T-helper 9 cell (primary cell): ENCODE measurements around the gene SLC25A1.
"Not testable (repeated sequence)": the region's sequence is repeated elsewhere in the genome, so short reads cannot be mapped to it uniquely, and the experiment has no call there.

Experiments
- DNase-seq: peaks from one replicate; pipeline ENCODE4 v3.0.0-alpha.2; 2020

SLC25A1 gene

DNA sequence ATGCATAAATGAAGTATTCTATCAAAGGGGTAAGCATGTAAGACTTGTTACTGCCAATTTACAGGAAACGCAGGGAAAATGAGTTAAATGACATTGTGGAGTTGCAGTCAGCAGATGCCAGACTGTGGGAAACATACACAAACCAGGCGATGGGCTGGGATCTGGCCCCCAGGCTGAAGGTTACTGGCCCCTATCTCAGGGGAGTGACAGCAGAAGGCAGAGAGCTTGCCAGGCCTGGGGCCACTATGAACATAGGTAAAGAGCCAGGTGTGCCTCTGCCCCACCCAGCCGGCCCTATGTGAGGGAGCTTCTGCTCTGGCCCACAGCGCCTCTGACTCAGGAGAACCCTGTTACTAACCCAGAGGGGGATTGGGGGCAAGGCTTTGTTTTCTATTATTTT, 26.1 kb upstream of the SLC25A1 start:
- DNase-seq, result no peak

DNA sequence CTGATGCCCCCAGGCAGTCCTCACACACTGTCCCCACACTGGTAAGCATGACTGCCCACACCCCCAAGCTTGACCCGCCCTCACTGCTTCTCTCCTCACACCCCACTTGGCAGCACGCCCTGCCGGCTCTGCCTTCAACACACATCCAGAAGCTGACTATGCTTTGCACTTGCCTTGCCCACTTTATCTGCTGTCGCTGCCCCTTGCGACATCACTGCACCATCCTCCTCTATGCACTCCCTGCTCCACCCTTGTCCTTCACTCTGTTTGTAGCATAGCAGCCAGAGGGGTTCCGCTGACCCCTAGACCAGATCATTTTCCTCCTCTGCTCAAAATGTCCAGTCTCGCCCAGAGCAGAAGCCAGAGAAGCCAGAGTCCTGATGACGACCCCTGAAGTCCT, 25.3 kb upstream of the SLC25A1 start:
- no peak for DNase-seq

DNA sequence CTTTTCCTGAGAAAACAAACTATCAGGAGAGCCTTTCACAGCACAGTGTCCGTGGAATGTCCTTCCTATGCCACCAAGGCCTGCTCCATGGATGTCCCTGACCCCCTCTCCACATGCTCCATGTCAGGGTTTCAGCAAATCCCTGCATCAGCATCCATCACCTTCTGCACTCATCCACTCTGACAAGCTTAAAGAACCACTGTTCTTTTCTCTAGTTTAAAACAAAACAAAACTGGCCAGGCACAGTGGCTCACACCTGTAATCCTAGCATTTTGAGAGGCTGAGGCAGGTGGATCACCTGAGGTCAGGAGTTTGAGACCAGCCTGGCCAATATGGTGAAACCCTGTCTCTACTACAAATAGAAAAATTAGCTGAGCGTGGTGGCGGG, 24.3 kb upstream of the SLC25A1 start:
- not testable (repeated sequence) for DNase-seq

DNA sequence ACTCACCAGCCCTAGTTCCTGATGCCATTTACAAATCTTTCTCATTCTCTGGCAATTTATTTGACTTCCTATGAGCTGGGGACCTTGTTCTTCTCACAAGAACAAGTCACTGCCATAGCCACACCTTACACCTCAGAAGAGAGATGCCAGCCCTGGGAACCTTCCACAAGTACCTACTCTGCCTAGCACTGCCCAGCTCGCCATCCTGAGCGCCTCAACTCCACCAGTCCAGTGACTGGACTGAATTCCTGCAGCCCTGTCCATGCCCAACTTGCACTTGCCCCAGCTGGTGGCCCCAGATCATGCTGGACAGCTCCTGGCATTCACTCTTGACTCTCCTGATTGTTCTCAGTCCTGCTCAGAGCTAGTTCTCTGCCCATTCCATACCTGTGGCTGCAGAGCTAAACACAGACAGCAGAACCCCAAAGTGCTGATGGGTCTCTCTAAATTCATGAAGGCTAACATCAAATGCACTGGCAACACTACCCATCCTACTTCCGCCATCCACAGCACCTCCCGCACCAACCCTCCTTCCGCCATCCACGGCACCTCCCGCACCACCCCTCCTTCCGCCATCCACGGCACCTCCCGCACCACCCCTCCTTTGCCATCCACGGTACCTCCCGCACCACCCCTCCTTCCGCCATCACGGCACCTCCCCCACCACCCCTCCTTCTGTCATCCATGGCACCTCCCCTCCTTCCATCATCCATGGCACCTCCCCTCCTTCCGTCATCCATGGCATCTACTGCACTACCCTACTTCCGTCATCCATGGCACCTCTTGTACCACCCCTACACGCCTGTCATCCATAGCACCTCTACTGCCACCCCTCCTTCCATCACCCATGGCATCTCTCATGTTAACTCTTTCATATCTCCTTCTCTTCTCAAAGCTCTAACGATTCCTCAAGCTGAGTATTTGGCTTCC, 23.6 kb upstream of the SLC25A1 start:
- DNase-seq, result no peak

DNA sequence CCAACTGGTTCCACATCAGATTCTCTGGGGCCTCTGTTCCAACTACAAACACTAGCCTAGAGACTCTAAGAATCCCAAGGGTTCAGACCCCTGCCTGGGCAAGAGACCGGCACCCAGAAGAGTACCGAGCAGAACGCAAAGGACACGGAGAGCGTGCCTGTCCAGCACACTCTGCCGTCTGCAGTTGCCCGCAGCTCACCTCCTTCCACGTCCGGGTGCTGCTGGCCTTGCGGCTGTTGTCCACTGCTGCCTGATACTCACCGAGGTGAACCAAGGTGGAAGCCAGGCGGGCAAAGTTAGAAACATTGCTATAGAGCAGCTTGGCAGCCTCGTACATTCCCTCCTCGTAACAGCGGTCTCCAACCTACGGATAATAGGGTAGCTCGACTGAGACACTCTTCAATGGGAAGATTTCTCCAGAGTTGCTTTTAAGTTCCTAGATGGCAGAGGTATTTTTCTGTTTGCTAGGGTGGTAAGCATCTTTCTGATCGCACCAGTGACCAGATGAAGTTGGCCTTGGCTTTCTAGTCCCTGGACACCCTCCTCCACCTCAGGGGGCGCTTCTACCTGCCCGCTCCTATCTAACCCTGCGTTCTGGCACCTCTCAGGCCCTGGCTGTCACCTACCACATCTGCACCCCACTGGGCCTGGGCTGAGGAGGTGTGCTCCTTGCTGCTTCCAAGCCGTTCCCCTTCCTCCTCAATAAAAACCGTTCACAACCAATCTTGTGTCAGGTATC, 22.8 kb upstream of the SLC25A1 start:
- DNase-seq, result no peak

DNA sequence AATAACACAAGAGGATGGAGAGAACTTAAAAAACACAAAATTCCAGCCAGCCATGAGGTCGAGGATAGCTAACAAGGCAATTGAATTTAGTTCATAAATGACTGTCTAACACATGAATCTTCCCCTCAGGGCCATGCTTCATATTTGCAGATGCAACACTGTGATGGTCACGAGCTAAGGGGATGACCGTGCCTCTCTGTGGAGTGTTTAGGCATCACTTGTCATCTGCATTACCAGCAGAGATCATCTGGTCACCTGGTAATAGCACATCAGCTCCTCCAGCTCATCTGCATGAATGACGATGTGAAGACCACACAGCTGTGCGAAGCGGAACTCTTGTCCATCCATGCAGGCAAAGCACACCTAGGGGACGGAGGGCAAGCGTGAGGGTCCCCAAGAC, 20.9 kb upstream of the SLC25A1 start:
- no peak for DNase-seq

DNA sequence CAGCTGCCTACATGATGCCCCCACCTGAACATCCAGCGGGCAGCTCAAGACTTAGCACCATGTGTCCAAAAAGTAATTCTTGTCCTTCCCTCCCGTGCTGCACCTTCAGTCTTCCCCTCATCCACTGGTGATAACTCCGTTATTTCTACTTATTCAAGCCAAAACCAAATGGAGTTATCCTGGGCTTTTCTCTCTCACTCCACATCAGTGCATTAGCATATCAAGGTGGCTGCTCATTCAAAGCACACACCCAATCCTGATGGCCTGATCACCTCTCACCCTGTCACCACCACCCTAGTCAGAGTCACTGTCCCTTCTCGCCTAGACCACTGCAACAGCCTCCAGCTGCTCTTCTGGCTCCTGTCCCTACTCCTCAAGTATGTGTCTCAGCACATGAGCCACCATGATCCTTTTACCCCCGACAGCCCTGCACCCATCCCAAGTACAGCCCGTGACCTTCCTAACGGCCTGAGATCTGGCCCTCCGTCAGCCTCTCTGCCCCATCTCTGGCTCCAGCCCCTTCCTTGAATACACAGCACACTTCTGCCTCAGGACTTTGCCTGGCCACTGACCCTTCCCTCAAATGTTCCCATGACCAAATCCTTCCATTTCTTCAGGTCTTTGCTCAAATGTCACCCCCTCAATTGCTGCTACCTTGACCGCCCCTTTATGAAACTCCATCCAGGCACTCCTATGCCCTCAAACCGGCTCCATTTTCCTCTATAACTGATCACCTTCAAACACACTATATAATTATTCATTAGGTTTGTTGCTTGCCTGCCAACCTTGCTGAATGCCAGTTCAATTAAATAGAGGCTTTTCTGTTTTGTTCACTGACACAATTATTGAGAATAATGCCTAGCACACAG, 19.7 kb upstream of the SLC25A1 start:
- DNase-seq, result no peak

DNA sequence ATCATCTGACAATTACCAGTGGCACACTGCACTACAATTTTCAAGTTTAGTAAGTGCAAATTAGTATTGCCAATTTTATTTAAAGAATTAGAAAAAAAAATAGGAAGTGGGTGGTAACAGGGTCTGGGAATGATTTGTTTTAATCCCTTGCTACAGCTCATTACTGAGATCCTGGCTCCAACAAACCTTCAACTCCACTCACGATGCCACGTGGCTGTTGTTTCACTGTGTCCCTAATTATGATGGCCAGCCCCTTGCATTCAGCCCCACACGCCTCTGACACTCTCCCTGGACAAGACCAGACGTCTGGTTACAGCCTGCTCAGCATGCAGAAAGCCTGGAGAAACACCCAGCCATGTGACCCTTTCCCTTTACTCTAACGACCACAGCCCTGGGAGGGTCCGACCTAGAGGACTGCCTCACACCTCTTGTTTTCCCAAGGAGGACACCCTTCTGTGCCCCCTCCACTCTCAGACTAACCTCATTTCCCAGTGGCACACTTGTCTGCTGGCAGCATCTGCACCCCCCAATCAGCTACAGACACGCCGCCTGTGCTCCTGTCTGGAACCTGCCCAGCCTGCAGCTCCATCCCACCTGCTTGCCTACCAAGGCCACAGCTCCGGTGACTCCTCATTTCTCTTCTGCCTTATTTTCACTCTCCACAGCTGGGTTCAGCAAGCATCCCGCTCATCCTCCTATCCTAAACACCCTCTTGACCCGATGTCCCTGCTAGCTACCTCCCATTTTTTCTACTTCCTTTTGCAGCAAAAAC, 18.5 kb upstream of the SLC25A1 start:
- no peak for DNase-seq

DNA sequence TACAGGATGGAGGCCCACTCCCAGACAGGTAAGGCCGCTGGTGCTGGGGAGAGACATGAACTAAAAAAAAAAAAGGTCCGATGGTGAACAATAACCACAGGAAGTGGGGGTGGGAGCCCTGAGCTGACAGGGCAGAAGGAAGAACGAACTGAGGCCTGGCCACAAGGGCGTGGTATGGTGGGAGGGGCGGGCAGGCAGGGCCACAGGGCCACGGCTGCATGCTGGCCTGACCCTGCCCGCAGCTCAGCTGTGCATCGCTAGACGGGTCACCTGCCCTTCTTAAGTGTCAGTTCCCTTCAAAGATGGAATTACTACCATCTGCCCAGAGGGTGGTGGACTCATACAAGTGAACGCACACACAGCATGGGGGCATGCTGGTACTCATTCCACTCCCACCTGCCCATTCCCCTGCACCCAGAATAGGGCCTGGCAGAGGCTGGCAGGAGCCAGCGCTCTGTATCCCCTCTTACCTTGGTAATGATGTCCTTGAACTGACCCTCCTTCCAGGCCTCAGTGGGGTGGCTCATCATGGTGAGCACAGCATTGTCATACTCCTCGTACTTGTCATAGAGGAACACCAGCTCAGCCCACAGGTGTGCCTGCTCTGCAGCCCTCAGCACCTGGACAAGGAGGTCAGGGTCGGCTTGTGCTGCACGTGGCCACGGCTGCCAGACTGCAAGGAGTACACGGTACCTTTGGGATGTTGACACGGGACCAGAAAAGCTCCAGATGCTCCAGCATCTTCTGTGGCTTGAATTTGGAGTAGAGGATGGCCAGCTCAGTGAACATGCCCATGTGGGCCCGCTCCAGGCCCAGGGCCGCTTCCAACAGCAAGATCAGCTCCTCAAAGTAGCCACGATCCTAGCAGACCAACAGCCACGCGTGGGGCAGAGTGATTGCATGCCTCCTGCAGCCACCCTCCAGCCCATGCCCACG, 17.5 kb upstream of the SLC25A1 start:
- no peak for DNase-seq

DNA sequence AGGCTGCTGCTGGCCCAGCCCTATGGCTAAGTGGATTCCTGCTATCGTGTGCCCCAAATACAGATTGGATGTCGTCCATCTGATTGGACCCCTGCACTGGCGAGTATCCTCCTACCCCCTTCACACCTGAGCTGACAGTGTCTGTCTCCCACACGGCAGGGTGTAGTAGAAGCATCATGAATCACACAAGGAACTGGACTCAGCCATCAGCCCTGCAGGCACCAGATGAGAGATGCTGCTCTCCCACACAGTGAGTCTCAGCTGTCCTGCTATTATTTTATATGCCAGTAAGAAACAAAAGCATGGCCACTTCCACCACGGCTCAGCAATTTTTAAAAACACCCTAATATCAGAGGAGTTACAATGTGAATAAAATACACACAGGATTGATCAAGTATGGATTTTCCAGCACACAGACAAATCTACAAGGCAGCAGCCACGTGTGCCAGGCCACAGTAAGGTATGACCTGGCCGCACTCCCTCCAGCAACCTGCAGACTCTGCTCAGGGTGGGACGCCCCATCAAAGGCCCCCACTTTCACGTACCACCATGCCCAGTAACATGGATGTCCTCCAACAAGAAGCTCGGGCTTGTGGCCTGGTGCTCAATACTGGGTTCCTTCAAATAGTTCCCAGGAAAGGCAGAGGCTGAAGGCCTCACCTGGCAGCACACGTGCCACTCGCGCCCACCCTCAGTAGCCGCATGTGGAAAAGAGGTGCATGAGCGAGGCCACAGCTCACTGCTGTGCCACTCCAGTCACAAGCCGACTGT, 16.4 kb upstream of the SLC25A1 start:
- DNase-seq, result no peak

DNA sequence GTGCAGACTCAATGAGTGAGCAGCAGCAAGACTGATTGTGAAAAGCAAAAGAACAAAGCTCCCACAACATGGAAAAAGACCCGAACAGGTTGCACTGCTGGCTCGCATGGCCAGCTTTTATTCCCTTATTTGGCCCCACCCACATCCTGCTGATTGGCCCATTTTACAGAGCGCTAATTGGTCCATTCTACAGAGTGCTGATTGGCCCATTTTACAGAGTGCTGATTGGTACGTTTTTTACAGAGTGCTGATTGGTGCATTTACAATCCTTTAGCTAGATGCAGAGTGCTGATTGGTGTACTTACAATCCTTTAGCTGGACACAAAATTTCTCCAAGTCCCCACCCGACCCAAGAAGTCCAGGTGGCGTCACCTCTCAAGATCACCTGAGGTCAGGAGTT, 15.3 kb upstream of the SLC25A1 start:
- DNase-seq, result no peak

DNA sequence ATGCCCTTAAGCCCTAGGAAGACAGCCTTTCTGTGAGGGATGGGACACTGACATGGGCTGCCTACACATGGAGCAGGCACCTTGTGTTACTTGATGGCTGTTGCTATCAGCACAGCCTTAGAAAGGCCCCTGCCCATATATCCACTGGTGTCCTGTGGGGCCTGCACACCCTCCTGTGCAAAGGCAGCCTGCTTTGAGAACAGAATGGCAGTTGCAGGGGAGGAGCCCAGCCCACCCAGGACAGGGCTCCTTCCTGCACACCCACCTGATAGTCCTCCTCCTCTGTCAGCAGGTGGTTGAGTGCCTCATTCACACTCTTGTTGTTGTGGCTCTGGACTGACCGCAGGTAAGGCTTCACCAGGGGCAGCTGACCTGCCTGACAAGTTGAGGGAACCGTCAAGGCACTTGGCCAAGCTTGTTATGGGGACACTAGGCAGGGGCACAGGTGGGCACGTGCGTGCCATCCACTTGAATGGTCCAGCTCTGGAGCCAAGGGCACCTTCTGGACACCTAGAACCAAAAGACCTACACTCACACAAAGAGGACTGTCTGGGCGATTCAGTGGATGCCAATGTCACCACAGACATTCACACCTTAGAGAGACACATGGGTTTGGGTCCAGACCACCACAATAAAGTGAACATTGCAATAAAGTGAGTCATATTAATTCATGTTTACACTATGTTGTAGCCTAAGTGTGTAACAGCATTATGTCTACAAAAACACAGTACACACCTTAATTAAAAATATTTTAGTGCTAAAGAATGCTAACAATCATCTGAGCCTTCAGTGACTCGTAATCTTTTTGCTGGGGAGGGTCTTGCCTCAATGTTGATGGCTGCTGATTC, 9.4 kb upstream of the SLC25A1 start:
- no peak for DNase-seq

DNA sequence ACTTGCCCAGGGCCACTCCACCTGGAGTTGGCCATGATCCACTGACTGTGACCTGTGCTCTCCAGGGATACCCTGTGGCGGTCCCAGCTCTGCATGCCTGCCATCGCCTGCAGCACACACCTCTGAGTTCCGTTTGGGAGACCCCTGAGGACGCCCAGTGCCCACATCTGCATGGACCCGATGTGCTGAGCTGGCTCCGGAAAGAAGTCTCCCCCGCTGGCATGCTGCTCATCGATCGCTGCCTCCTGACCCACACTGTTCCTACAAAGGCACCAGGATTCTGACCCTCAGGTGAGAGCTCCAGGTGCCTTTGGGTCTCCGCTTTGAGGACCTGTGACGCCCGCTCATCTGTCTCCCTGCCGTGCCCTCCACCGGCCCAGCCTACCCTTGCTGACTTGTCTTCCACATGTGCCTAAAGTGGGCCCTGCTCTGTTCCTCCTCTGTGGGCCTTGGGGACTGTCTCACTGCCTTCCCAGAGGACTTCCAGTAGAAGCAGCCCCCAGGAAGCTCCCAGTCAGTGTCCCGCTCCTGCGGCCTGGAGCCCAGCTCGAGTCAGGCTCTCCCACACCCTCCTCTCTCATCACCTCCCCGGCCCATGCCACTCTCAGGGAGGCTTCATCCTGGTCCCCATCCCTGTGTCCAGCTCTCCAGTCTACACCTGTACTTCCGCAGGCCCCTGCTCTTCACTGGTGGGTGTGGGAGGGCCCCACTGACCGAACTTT, 5.9 kb upstream of the SLC25A1 start:
- DNase-seq, result no peak

DNA sequence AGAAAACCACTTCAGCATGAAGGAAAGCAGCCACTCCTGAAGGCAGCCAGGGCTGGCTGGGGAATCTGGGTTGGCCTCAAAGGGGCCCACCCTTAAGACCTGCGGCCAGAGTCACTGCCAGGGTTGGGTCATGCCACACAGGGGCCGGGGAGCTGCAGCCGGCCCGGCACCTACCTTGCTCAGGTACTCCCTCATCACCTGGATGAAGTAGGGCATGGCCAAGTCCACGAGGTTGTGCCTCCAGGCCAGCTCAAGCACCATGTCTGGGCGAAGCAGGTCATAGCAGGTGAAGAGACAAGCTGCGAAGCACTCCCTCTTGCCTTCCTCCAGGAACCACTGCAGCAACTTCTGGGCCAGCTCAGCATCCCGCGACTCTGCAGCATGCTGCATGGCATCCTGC, 4.7 kb upstream of the SLC25A1 start:
- no peak for DNase-seq

DNA sequence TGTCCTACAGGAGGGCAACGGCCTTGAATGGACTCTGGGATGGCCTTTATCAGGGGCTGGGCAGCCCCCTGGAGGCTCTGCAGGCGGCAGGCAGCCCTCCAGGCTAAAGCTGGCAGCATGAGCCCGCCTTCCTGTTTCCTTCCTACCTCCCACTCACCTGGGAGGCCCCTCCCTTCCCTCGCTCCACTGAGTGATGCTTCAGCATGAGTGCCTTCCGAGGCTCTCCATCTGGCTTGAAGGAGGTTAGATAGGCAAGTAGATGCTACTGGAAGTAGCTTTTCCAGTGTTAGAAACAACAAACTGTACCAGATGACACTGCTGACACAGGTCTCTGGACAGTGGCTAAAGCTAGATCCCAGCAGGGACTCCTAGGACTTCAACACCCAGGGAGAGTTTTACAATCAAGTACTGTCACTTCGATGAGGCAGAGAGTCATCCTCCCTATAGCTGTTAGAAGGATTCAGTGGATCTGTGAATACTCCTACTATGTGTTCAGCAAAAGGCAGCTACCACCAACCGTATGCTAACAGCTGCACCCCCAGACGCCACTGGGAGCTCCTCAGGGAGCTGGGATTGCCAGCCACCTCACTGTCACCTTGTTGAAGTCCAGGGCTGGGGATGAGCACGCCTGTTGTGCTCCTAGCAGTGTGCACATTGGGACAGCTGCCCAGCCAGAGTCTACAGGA, 4.1 kb upstream of the SLC25A1 start:
- no peak for DNase-seq

DNA sequence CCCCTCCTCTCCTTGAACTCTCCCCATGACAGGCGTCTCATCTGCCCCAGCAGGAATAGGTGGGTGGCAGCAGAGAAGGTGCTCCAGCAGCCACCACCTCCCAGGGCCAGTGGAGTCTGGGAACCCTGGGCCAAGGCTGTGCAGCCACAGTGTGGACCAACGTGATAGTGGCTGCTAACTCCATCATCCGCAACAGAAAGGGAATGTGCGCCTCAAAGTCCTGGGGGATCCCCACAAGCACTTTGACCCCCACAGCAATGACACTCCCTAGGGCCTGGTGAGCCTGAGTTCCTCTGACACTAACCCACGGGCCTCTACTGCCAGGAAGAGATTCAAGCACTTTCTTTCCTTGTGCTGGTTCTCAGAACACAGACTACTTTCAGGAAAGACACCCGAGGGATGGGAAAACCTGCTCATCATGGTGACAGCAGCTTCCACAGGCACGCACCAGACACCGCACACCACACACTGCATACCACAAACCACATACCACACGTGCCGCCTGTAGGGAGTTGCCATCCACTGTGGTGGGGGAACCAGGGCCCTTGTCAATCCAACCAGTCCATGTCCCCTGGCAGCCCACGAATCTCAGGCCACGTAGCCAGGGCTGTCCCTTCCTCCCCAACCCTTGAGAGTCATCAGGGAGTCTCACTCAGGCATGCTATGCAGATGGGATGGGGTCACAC, 3.4 kb upstream of the SLC25A1 start:
- DNase-seq, result no peak

DNA sequence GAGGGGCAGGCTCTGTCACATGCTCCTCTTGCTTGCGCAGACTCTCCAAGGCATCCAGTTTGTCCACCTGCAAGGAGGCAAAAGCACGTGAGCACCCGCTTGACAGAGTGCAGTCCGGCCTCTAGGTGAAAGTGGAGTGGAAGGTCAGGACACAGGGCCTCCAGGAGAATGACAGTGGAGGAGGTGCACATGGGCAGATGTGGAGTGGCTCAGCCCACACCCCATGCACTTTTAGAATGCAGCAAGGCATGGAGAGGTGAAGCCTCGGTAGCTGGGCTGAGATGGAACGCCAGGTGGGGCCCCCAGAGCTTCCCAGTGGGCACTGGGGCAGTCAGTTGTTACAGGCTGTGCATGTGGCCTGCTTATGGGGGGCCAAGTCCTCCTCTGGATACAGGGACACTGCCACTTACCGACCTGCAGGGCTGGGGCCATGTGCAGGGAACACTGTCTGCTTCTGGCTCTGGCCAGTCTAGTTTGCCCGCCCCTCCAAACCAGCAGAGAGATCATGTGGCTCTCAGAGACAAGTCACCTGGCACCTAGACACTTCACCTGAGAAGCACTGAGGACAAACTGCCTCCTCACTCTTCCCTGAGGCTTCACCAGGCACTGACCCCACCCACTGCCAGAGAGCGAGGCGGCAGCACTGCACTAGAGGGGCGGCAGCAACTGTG, 2.3 kb upstream of the SLC25A1 start:
- DNase-seq, result no peak
